CD1c-positive myeloid dendritic cell (primary cell): ENCODE results near the gene DTWD1.
"Not testable (repeated sequence)": the region's sequence is repeated elsewhere in the genome, so short reads cannot be mapped to it uniquely, and the experiment has no call there.

Source experiments
- DNase-seq: peaks from one replicate; pipeline ENCODE4 v3.0.0-alpha.2; 2016; ENCODE audit errors: extremely low spot score

The DTWD1 gene

GRCh38 chr15:49620658-49621368, at the start of gene DTWD1, which contains the start of gene FAM227B:
TSS of gene DTWD1 (plus strand) at chr15:49621048. CDS start at chr15:49625168, 4,120 bp downstream.
TSS of gene FAM227B (minus strand) at chr15:49620818. CDS start at chr15:49615171, 5,647 bp downstream.
- peak; percentile 98 for DNase-seq

- no peak for DNase-seq
Observed at GRCh38 chr15:49573421-49573820, 47.4 kb upstream of the DTWD1 start.

- no peak for DNase-seq
Observed at GRCh38 chr15:49589030-49589429, 31.8 kb upstream of the DTWD1 start.

- DNase-seq, result not testable (repeated sequence)
Observed at GRCh38 chr15:49592829-49593316, 28.0 kb upstream of the DTWD1 start.

GRCh38 chr15:49604625-49605409, 16.0 kb upstream of the DTWD1 start:
- DNase-seq, result no peak

- no peak for DNase-seq
Observed at GRCh38 chr15:49605588-49605987, 15.3 kb upstream of the DTWD1 start.

- no peak for DNase-seq
Observed at GRCh38 chr15:49606594-49606993, 14.3 kb upstream of the DTWD1 start.

- DNase-seq, result no peak
Observed at GRCh38 chr15:49610157-49610918, 10.5 kb upstream of the DTWD1 start.

- DNase-seq, result not testable (repeated sequence)
Observed at GRCh38 chr15:49612240-49612639, 8.6 kb upstream of the DTWD1 start.

GRCh38 chr15:49619226-49619625, 1.6 kb upstream of the DTWD1 start:
- no peak for DNase-seq

- peak; percentile 54 for DNase-seq
Observed at GRCh38 chr15:49620199-49620598, 649 bp upstream of the DTWD1 start.

GRCh38 chr15:49621401-49621811, 558 bp downstream of the DTWD1 start:
- DNase-seq, result peak; percentile 39

GRCh38 chr15:49621887-49622286, 1.0 kb downstream of the DTWD1 start:
- DNase-seq, result no peak

GRCh38 chr15:49622561-49622960, 1.7 kb downstream of the DTWD1 start:
- DNase-seq, result no peak

- DNase-seq, result no peak
Observed at GRCh38 chr15:49624056-49624455, 3.2 kb downstream of the DTWD1 start.

GRCh38 chr15:49625460-49626036, 4.7 kb downstream of the DTWD1 start:
- DNase-seq, result no peak

- no peak for DNase-seq
Observed at GRCh38 chr15:49627407-49627877, 6.6 kb downstream of the DTWD1 start.

GRCh38 chr15:49628379-49628778, 7.5 kb downstream of the DTWD1 start:
- DNase-seq, result no peak

- no peak for DNase-seq
Observed at GRCh38 chr15:49637857-49638256, 17.0 kb downstream of the DTWD1 start.

- DNase-seq, result no peak
Observed at GRCh38 chr15:49644364-49644794, 23.5 kb downstream of the DTWD1 start.

GRCh38 chr15:49645277-49645676, 24.4 kb downstream of the DTWD1 start:
- no peak for DNase-seq
